HUES6 (cell line): ENCODE data around the gene EML4.

ENCODE experiments used
- H3K27ac ChIP-seq: 2 replicates; pipeline ENCODE4 v1.7.0; 2013; ENCODE audit warnings: low read depth, mild to moderate bottlenecking, low read length, inconsistent platforms
- H3K27me3 ChIP-seq: 2 replicates; pipeline ENCODE4 v1.6.1; 2013; ENCODE audit warnings: low read length; ENCODE audit not compliant: control insufficient read depth, insufficient read depth
- H3K36me3 ChIP-seq: 2 replicates; pipeline ENCODE4 v1.6.1; 2013; ENCODE audit warnings: low read length; ENCODE audit not compliant: control insufficient read depth, insufficient read depth
- H3K4me1 ChIP-seq: 2 replicates; pipeline ENCODE4 v1.6.1; 2013; ENCODE audit warnings: low read length; ENCODE audit not compliant: control insufficient read depth, insufficient read depth
- H3K4me3 ChIP-seq: 2 replicates; pipeline ENCODE4 v1.5.1; 2013; ENCODE audit warnings: low read depth, low read length
- H3K9ac ChIP-seq: one replicate; pipeline ENCODE4 v1.6.1; 2013; ENCODE audit warnings: mild to moderate bottlenecking, low read length
- H3K9me3 ChIP-seq: 2 replicates; pipeline ENCODE4 v1.6.1; 2013; ENCODE audit warnings: low read depth, low read length; ENCODE audit not compliant: control insufficient read depth, insufficient read depth

Gene EML4

DNA sequence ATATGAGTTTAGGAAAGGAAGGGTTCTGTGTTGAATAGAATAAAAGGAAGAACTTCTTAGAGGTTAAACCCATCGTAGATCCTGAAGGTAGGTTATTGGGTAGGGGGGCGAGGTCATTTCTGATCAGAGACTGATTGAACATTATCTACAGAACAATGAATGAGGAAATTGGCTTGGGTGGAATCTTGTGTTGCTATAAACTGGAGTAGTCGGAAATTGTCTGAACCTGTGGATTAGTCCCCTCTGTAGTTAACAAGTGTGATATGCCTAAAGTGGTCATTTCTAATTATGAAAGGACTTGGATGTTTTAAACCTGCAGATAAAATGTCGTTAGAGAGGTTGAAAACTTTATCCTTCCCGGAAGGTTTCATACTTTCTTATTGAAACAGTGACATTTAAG, 42.1 kb downstream of the EML4 start:
- H3K9me3 ChIP-seq = no peaks in the 10 kb centered on the region
- H3K36me3 ChIP-seq = no peaks in the 10 kb centered on the region
- no peaks in the 10 kb centered on the region; the same call in 1 of the 2 replicates for H3K4me1 ChIP-seq
- no peak overlapping the region for H3K9ac ChIP-seq
- H3K27ac ChIP-seq = no peak overlapping the region
- H3K4me3 ChIP-seq = no peak overlapping the region
- no peaks in the 10 kb centered on the region for H3K27me3 ChIP-seq

DNA sequence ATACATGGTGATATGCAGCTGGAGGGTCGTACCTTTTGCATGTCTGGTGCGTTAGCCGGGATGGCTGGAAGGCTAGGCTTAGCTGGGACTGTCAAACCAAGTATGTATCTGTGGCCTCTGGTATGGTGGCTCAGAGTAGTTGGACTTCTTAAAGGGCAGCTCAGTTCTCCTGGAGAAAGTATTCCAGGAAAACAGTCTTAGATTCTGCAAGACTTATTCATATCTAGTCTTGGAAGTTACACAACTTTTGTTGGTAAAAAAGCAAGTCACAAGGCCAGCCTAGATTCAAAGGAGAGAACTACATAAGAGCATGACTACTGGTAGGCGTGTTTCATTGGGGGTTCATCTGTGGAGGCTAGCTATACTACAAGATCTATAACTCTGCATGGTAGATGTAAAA, 45.5 kb downstream of the EML4 start:
- H3K9me3 ChIP-seq = no peaks in the 10 kb centered on the region
- H3K27ac ChIP-seq = no peak overlapping the region
- no peaks in the 10 kb centered on the region for H3K36me3 ChIP-seq
- H3K27me3 ChIP-seq = no peaks in the 10 kb centered on the region
- no peak overlapping the region for H3K9ac ChIP-seq
- no peak overlapping the region for H3K4me3 ChIP-seq
- no peaks in the 10 kb centered on the region; the same call in 1 of the 2 replicates for H3K4me1 ChIP-seq

DNA sequence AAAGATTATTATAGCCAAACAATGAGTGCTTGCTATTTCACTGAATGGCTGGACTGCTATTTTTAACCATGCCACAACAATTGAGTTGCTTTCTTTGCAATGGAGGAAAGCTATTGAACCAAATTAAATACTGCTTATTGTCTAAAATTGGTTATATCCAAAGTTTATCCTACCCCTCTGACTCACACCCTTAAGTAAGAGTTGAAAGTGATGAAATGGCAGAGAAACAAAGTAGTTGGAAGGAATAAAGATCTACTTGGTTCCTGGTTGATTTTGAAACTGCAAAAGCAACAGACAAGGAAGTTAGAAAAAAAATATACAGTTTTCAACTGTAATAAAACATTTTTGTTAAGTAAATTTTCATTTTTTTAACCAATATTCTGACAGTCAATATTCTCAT, 47.5 kb downstream of the EML4 start:
- no peak overlapping the region for H3K4me3 ChIP-seq
- H3K9ac ChIP-seq = no peak overlapping the region
- H3K4me1 ChIP-seq = no peaks in the 10 kb centered on the region; the same call in 1 of the 2 replicates
- no peaks in the 10 kb centered on the region for H3K36me3 ChIP-seq
- no peaks in the 10 kb centered on the region for H3K9me3 ChIP-seq
- H3K27ac ChIP-seq = no peak overlapping the region
- no peaks in the 10 kb centered on the region for H3K27me3 ChIP-seq

DNA sequence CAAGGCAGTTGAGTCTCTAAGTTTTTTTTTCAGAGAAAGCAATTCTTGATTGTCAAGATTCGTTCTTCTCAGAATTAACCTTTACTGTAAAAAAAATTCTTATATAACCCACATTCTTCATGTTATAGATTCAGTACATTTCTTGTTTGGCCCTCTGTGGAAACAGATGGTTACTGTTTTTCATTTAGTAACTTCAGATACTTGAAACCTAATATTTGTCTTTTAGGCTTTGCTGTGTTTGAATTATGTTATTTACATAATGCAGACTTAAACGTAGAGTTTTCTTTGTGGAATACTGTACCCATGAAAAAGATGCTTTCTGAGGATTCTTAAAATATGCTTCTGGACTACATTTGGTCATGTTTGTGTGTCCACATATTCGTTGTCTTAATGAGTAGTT, 48.2 kb downstream of the EML4 start:
- Histone ChIP-seq H3K9ac (no peak overlapping the region), H3K36me3 (no peaks in the 10 kb centered on the region), H3K4me3 (no peak overlapping the region), H3K4me1 (no peaks in the 10 kb centered on the region; the same call in 1 of the 2 replicates), H3K9me3 (no peaks in the 10 kb centered on the region), H3K27me3 (no peaks in the 10 kb centered on the region), H3K27ac (no peak overlapping the region)

DNA sequence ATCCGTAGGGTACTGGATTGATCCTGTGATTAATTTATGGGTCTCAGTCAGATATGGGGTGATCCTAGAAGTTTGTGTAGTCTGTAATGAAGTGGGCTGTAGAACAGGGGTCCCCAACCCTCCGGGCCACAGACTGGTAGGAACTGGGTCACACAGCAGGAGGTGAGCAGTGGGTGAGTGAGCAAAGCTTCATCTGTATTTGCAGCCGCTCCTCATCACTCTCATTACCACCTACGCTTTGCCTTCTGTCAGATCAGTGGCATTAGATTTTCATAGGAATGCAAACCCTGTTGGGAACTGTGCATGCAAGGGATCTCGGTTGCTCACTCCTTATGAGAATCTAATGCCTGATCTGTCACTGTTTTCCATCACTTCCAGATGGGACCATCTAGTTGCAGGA, 48.8 kb downstream of the EML4 start:
- Histone ChIP-seq H3K9me3 (no peaks in the 10 kb centered on the region), H3K27ac (no peak overlapping the region), H3K27me3 (no peaks in the 10 kb centered on the region), H3K4me3 (no peak overlapping the region), H3K9ac (no peak overlapping the region), H3K4me1 (no peaks in the 10 kb centered on the region; the same call in 1 of the 2 replicates), H3K36me3 (no peaks in the 10 kb centered on the region)

- Histone ChIP-seq H3K4me3 (no peak overlapping the region), H3K27ac (no peak overlapping the region), H3K4me1 (no peaks in the 10 kb centered on the region; the same call in 1 of the 2 replicates), H3K27me3 (no peaks in the 10 kb centered on the region), H3K9me3 (no peaks in the 10 kb centered on the region), H3K9ac (no peak overlapping the region), H3K36me3 (no peaks in the 10 kb centered on the region)
Measured at GRCh38 chr2:42218712-42219111, 49.6 kb downstream of the EML4 start.

DNA sequence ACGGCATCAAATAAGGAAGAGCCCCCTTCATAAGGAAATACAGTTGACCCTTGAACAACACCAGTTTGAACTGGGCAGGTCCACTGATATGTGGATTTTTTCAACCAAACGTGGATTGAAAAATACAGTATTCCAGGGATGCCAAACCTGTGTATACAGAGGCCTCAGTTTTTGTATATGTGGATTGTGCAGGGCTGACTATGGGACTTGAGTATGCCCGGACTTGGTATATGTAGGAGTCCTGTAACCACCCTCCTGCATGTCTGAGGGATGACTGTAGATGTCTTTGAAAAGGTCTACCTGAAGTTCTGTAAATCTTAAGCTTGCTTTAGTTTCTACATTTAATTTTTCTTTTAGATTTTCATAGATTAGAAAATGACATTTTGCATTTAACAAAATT, 50.0 kb downstream of the EML4 start:
- H3K4me3 ChIP-seq = no peak overlapping the region
- H3K36me3 ChIP-seq = no peaks in the 10 kb centered on the region
- no peak overlapping the region for H3K9ac ChIP-seq
- H3K27ac ChIP-seq = no peak overlapping the region
- H3K4me1 ChIP-seq = no peaks in the 10 kb centered on the region; the same call in 1 of the 2 replicates
- H3K9me3 ChIP-seq = no peaks in the 10 kb centered on the region
- no peaks in the 10 kb centered on the region for H3K27me3 ChIP-seq

DNA sequence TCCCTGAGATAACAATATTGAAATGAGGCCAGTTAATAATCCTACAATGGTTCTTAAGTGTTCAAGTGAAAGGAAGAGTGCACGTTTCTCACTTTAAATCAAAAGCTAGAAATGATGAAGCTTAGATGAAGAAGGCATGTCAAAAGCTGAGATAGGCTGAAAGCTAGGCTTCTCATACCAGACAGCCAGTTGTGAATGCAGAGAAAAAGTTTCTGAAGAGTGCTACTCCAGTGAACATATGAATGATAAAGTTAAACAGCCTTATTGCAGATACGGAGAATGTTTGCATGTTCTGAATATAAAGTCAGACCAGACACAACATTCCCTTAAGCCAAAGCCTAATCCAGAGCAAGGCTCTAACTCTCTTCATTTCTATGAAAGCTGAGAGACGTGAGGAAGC, 51.4 kb downstream of the EML4 start:
- no peak overlapping the region for H3K9ac ChIP-seq
- H3K9me3 ChIP-seq = no peaks in the 10 kb centered on the region
- no peak overlapping the region for H3K4me3 ChIP-seq
- no peaks in the 10 kb centered on the region for H3K27me3 ChIP-seq
- no peak overlapping the region for H3K27ac ChIP-seq
- H3K4me1 ChIP-seq = no peaks in the 10 kb centered on the region
- no peaks in the 10 kb centered on the region for H3K36me3 ChIP-seq

DNA sequence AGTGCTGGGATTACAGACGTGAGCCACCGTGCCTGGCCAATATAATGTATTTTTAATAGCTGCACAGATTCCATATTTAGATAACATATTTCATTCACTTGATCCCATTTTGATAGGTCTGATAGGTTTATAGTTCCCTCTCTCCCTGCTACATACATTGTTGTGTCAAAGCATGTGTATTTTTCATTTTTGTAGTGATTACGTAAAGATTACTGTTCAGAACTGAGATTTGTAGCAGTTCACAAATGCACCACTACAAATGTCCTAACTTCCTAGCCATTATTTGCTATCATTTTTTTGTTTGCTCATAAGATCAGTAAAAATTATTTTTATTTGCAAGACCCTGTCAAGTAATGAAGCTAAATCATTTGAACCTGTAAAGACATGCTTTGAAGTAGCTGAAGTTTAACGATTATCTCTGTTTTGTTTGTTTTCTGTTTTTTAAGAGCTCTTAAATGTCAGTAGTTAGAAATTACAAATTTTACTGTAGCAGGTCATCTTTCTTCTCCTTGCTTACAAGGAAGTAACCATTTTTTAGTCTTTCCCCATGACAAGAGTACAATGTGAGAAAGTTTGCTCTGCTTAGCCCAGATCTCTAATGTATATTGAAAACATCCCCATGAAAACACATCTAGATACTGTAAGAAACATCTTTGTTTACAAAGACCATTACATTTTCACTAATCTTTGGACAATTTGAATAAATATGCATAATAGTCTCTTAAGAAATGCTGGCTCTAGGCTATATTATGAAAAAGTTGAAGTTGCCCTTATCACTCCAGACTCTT, 54.1 kb downstream of the EML4 start:
- Histone ChIP-seq H3K9ac (no peak overlapping the region), H3K9me3 (no peaks in the 10 kb centered on the region), H3K4me1 (no peaks in the 10 kb centered on the region), H3K36me3 (no peaks in the 10 kb centered on the region), H3K27ac (no peak overlapping the region), H3K4me3 (no peak overlapping the region), H3K27me3 (no peaks in the 10 kb centered on the region)

- no peaks in the 10 kb centered on the region for H3K36me3 ChIP-seq
- H3K9ac ChIP-seq = no peak overlapping the region
- no peak overlapping the region for H3K27ac ChIP-seq
Measured at GRCh38 chr2:42223855-42224268, 54.7 kb downstream of the EML4 start.

GRCh38 chr2:42224422-42225067, 55.4 kb downstream of the EML4 start:
- no peaks in the 10 kb centered on the region for H3K4me1 ChIP-seq
- H3K9ac ChIP-seq = no peak overlapping the region
- H3K36me3 ChIP-seq = no peaks in the 10 kb centered on the region
- no peaks in the 10 kb centered on the region for H3K27me3 ChIP-seq
- no peak overlapping the region for H3K27ac ChIP-seq
- H3K4me3 ChIP-seq = no peak overlapping the region
- no peaks in the 10 kb centered on the region for H3K9me3 ChIP-seq

More at GRCh38 chr2:42223855-42224268, 54.7 kb downstream of the EML4 start:
- Histone ChIP-seq H3K4me3 (no peak overlapping the region), H3K4me1 (no peaks in the 10 kb centered on the region), H3K27me3 (no peaks in the 10 kb centered on the region), H3K9me3 (no peaks in the 10 kb centered on the region)
